Spleen (tissue), 11 donors: ENCODE data around the gene SAA1. TPM values are rescaled to one million over a fixed set of nuclear protein-coding genes. Genes with fewer than 3 reads are reported as not detected.
A peak's percentile ranks its signal among the peaks of the same experiment; 100 is the strongest.

Experiments
- DNase-seq: peaks from one replicate; pipeline ENCODE4 v3.0.0-alpha.2; 2020
- H3K27ac ChIP-seq, 8 donors: fragments of 200-600 bp; sonication (generic) in 7 of 8; 1 replicate in 4 of 8; 2 replicates in 4 of 8; pipeline versions ENCODE4 v1.5.0 to v1.8.0; 2016 to 2021; ENCODE audit warnings: inconsistent platforms in 4 of 8, mild to moderate bottlenecking in 4 of 8, moderate library complexity in 1 of 8
- H3K27me3 ChIP-seq, 7 donors: fragments of 200-600 bp; sonication (generic) in 6 of 7; replicated peaks in 1 of 7; 1 replicate in 4 of 7; 2 replicates in 3 of 7; pipeline versions ENCODE4 v1.5.0 to v1.8.0; 2016 to 2021; ENCODE audit warnings: inconsistent platforms in 3 of 7, mild to moderate bottlenecking in 1 of 7
- H3K36me3 ChIP-seq, 6 donors: fragments of 200-600 bp; sonication (generic) in 5 of 6; 1 replicate in 4 of 6; 2 replicates in 2 of 6; pipeline versions ENCODE4 v1.5.0 to v1.8.0; 2016 to 2021; ENCODE audit warnings: inconsistent platforms in 2 of 6
- H3K4me1 ChIP-seq, 6 donors: fragments of 200-600 bp; sonication (generic) in 5 of 6; 1 replicate in 3 of 6; 2 replicates in 3 of 6; pipeline versions ENCODE4 v1.5.0 to v1.8.0; 2016 to 2021; ENCODE audit warnings: inconsistent platforms in 3 of 6
- H3K4me3 ChIP-seq, 8 donors: fragments of 200-600 bp; sonication (generic) in 7 of 8; 1 replicate in 4 of 8; 2 replicates in 4 of 8; pipeline versions ENCODE4 v1.5.0 to v1.8.0; 2016 to 2021; ENCODE audit warnings: inconsistent platforms in 4 of 8, mild to moderate bottlenecking in 4 of 8, moderate library complexity in 2 of 8
- H3K9me3 ChIP-seq, 8 donors: fragments of 200-600 bp; sonication (generic) in 7 of 8; 1 replicate in 4 of 8; 2 replicates in 4 of 8; pipeline versions ENCODE4 v1.5.0 to v1.8.0; 2016 to 2021; ENCODE audit warnings: inconsistent platforms in 4 of 8
- CTCF ChIP-seq, 11 experiments: fragments of 200-600 bp in 7 of 11; fragments of 450-650 bp in 4 of 11; sonication (generic) in 4 of 11; IDR thresholded peaks in 8 of 11; conservative IDR thresholded peaks in 3 of 11; 1 replicate in 7 of 11; 2 replicates in 4 of 11; pipeline versions ENCODE4 v1.4.0 to v1.8.0; 2016 to 2021; ENCODE audit warnings: antibody characterized with exemption in 11 of 11, inconsistent platforms in 4 of 11, mild to moderate bottlenecking in 1 of 11
- POLR2A ChIP-seq, 3 donors: fragments of 450-650 bp; IDR thresholded peaks; one replicate each; pipeline ENCODE4 v1.5.1; 2017; ENCODE audit warnings: antibody characterized with exemption in 3 of 3, mild to moderate bottlenecking in 1 of 3
- POLR2AphosphoS5 ChIP-seq, 3 donors: sonication (generic); formaldehyde crosslinking; IDR thresholded peaks; one replicate each; pipeline ENCODE4 v1.5.1; 2017; ENCODE audit warnings: antibody characterized with exemption in 3 of 3
- WGBS, 5 donors: extraction: QIAGEN DNeasy Blood & Tissue Kit in 3 of 5; methylation state at CpG; one replicate each; pipeline versions ENCODE4 v1.1.5 to v1.1.7; 2013 to 2018; 5-methylcytosine and 5-hydroxymethylcytosine counted together
- intact Hi-C: fragments of 100-400 bp; cut with DNase I; formaldehyde crosslinking; loops from one replicate; pipeline ENCODE4 v1.15.0; 2023; ENCODE audit warnings: low total_unique reads
- polyA plus RNA-seq, 3 donors: library from polyadenylated mRNA; stranded (reverse); fragments of 200-250 nt; gene quantifications; one replicate each; pipeline ENCODE4 v1.2.1, GENCODE V29; 2013
- total RNA-seq, 7 donors: library from RNA; depleted of rRNA in 3 of 7; stranded (reverse); fragments of >200 nt in 3 of 7; fragmentation: NEBNext Ultra II Directional in 4 of 7; extraction: Animal tissue kit (Norgen Biotek cat#: 25700) in 4 of 7; gene quantifications; one replicate each; pipeline versions ENCODE4 v1.1.0 to v1.2.1, GENCODE V29; 2016 to 2021
- donor health status: healthy with polysubstance abuse.
- donor health status: DM: no; HTN: no; CAD: no; lungs with moderate emphysema.
- donor health status: DM: no; HTN: no; CAD: no.
- donor health status: Bipolar disorder and iron deficiency.
- donor health status: healthy.
- donor health status: DM: no; HTN: no; CAD: no.
- donor health status: DM: yes; HTN: yes; CAD: no.

The SAA1 gene
- total and polyA plus RNA-seq, 10 donors = 1.0 to 84.3 (median 4.2) TPM; not detected in 2

GRCh38 chr11:18312012-18312411, 45.9 kb downstream of the SAA1 start:
- DNase-seq = no peak
- intact Hi-C loops = no loop called here
- 83 to 98% (median 92%) methylated on average over 3 of the region's 3 CpGs for WGBS, 5 donors
- TF ChIP-seq POLR2A (IDR thresholded peaks at IDR 0.05) (no peak), POLR2AphosphoS5 (IDR thresholded peaks at IDR 0.05) (no peak), CTCF (IDR thresholded peaks at IDR 0.05 in 8 of 11, conservative IDR thresholded peaks at IDR 0.05 in 3 of 11) (no peak)
- peaks cover 0 to 84% (median 34%) of the 10 kb centered on the region in 6 donors for H3K36me3 ChIP-seq
- no peaks in the 10 kb centered on the region for H3K9me3 ChIP-seq
- H3K4me1 ChIP-seq = peaks cover 3 to 56% (median 22%) of the 10 kb centered on the region in 6 donors
- H3K27ac ChIP-seq = peak overlapping the region in 7 of 8 donors; percentile 32 to 77 (median 65)
- H3K4me3 ChIP-seq = no peak overlapping the region
- H3K27me3 ChIP-seq = no peaks in the 10 kb centered on the region

GRCh38 chr11:18312663-18313420, 46.8 kb downstream of the SAA1 start:
- Histone ChIP-seq H3K9me3 (no peaks in the 10 kb centered on the region), H3K4me3 (no peak overlapping the region), H3K27me3 (no peaks in the 10 kb centered on the region), H3K4me1 (peaks cover 3 to 60% (median 23%) of the 10 kb centered on the region in 6 donors), H3K36me3 (peaks cover 0 to 84% (median 29%) of the 10 kb centered on the region in 6 donors), H3K27ac (peak overlapping the region in 7 of 8 donors; percentile 32 to 77 (median 65))
- no peak for DNase-seq
- no peak for TF ChIP-seq CTCF (IDR thresholded peaks at IDR 0.05 in 8 of 11, conservative IDR thresholded peaks at IDR 0.05 in 3 of 11)
- no peak for TF ChIP-seq POLR2A (IDR thresholded peaks at IDR 0.05)
- TF ChIP-seq POLR2AphosphoS5 (IDR thresholded peaks at IDR 0.05) = no peak
- intact Hi-C loops = no loop called here
- WGBS, 5 donors = 61 to 82% (median 66%) methylated on average over 2 of the region's 2 CpGs

- H3K36me3 ChIP-seq = peaks cover 0 to 71% (median 17%) of the 10 kb centered on the region in 6 donors
- no peak for DNase-seq
- no peak overlapping the region for H3K4me3 ChIP-seq
- H3K4me1 ChIP-seq = peaks cover 3 to 73% (median 29%) of the 10 kb centered on the region in 6 donors
- H3K27ac ChIP-seq = peak overlapping the region in 5 of 8 donors; percentile 9 to 77 (median 58)
- H3K9me3 ChIP-seq = no peaks in the 10 kb centered on the region
- 74 to 82% (median 78%) methylated on average over 9 to 10 of the region's 10 CpGs for WGBS, 5 donors
- TF ChIP-seq CTCF (IDR thresholded peaks at IDR 0.05 in 8 of 11, conservative IDR thresholded peaks at IDR 0.05 in 3 of 11) (no peak), POLR2AphosphoS5 (IDR thresholded peaks at IDR 0.05) (no peak), POLR2A (IDR thresholded peaks at IDR 0.05) (no peak)
- intact Hi-C loops = no loop called here
- H3K27me3 ChIP-seq = no peaks in the 10 kb centered on the region
These were observed 48.1 kb downstream of the SAA1 start for GRCh38 chr11:18313965-18314763.
